HCT116 (cell line): Measurements from ENCODE around the gene ZBTB21. TPM values are rescaled to one million over a fixed set of nuclear protein-coding genes. Genes with fewer than 3 reads are reported as not detected.

ENCODE experiments used
- ATAC-seq: fragments of 200-7000 bp; cut with Tn5 transposase; 2 replicates; pipeline ENCODE4 v1.9.1; 2020; ENCODE audit warnings: mild to moderate bottlenecking, moderate library complexity
- BruUV-seq: library from RNA; stranded (reverse); fragments of 400-500 nt; replicated peaks from 2 replicates; lab custom pipeline; 2021; lab: Mats Ljungman, UMichigan
- CTCF ChIA-PET: fragments of 300-600 bp; sonication (Branson Sonifier 250); formaldehyde crosslinking; loops from one replicate; lab custom pipeline; 2021; ENCODE audit warnings: antibody characterized with exemption; lab: Charles Lee
- POLR2A ChIA-PET: fragments of 300-600, 350-600 bp; sonication (Branson Sonifier 250); formaldehyde crosslinking; loops from one replicate; lab custom pipeline; 2021; ENCODE audit warnings: antibody characterized with exemption; lab: Charles Lee
- RAD21 ChIA-PET, 2 experiments: fragments of 300-600 bp; sonication (Branson Sonifier 250); formaldehyde crosslinking; loops; one replicate each; lab custom pipeline; 2023; ENCODE audit warnings: low total read pairs in 2 of 2; ENCODE audit not compliant: uncharacterized antibody in 2 of 2, unreplicated experiment in 2 of 2, low non-redundant PET in 1 of 2; lab: Charles Lee
- DNase-seq: peaks from one replicate; pipeline ENCODE4 v3.0.0-alpha.2; 2010; ENCODE audit warnings: low read depth, low spot score
- H2AFZ ChIP-seq: fragments of 200-600 bp; shearing (Covaris generic), sonication (generic); 2 replicates; pipeline ENCODE4 v1.6.1; 2017; ENCODE audit warnings: low read depth, mixed run types, mixed read lengths, antibody characterized with exemption, low read length; ENCODE audit not compliant: poor library complexity, severe bottlenecking
- H3K27ac ChIP-seq: 2 replicates; pipeline ENCODE4 v1.5.1; 2012; ENCODE audit warnings: low read depth, low read length
- H3K27me3 ChIP-seq: fragments of 200-600 bp; sonication (generic); 2 replicates; pipeline ENCODE4 v1.6.1; 2016; ENCODE audit warnings: mixed run types, low read length, mixed read lengths; ENCODE audit not compliant: insufficient read depth
- H3K36me3 ChIP-seq, 2 experiments: fragments of 200-500 bp in 1 of 2; fragments of 200-600 bp in 1 of 2; sonication (Bioruptor generic) in 1 of 2; sonication (generic) in 1 of 2; 2 replicates each; pipeline versions ENCODE4 v1.5.1 to v1.6.1; 2014 to 2016; ENCODE audit warnings: low read length in 2 of 2, inconsistent platforms in 1 of 2, mixed read lengths in 1 of 2, mixed run types in 1 of 2; ENCODE audit not compliant: insufficient read depth in 2 of 2, control insufficient read depth in 1 of 2
- H3K4me1 ChIP-seq, 2 experiments: fragments of 200-600 bp in 1 of 2; sonication (generic) in 1 of 2; 2 replicates each; pipeline versions ENCODE4 v1.5.1 to v1.6.1; 2012 to 2017; ENCODE audit warnings: low read length in 2 of 2, inconsistent platforms in 1 of 2, mild to moderate bottlenecking in 1 of 2, mixed read lengths in 1 of 2, mixed run types in 1 of 2, moderate library complexity in 1 of 2; ENCODE audit not compliant: insufficient read depth in 2 of 2, control insufficient read depth in 1 of 2
- H3K4me2 ChIP-seq: fragments of 200-600 bp; sonication (generic); 2 replicates; pipeline ENCODE4 v1.6.1; 2017; ENCODE audit warnings: mixed run types, low read length, mixed read lengths
- H3K4me3 ChIP-seq, 2 experiments: fragments of 200-600 bp in 1 of 2; sonication (generic) in 1 of 2; replicated peaks in 1 of 2; 2 replicates each; pipeline ENCODE4 v1.5.1; 2011 to 2016; ENCODE audit warnings: low read length in 2 of 2, control low read depth in 1 of 2, low read depth in 1 of 2, mild to moderate bottlenecking in 1 of 2, mixed read lengths in 1 of 2, mixed run types in 1 of 2
- H3K79me2 ChIP-seq: fragments of 200-600 bp; sonication (generic); 2 replicates; pipeline ENCODE4 v1.6.1; 2017; ENCODE audit warnings: mild to moderate bottlenecking, mixed run types, low read length, moderate library complexity, mixed read lengths; ENCODE audit not compliant: insufficient read depth
- H3K9ac ChIP-seq: fragments of 200-600 bp; sonication (generic); 2 replicates; pipeline ENCODE4 v1.6.1; 2016; ENCODE audit warnings: low read length, mixed read lengths
- H3K9me2 ChIP-seq: fragments of 200-600 bp; sonication (generic), shearing (Covaris generic); 2 replicates; pipeline ENCODE4 v1.6.1; 2017; ENCODE audit warnings: mixed run types, mild to moderate bottlenecking, moderate library complexity; ENCODE audit not compliant: insufficient read depth
- H3K9me3 ChIP-seq, 2 experiments: fragments of 200-500 bp in 1 of 2; fragments of 200-600 bp in 1 of 2; sonication (Bioruptor generic) in 1 of 2; sonication (generic) in 1 of 2; 2 replicates each; pipeline ENCODE4 v1.6.1; 2014 to 2017; ENCODE audit warnings: low read length in 2 of 2, mixed read lengths in 2 of 2, inconsistent platforms in 1 of 2, low read depth in 1 of 2, mild to moderate bottlenecking in 1 of 2, mixed run types in 1 of 2, moderate library complexity in 1 of 2; ENCODE audit not compliant: control insufficient read depth in 1 of 2, insufficient read depth in 1 of 2
- H4K20me1 ChIP-seq: fragments of 200-600 bp; sonication (generic), shearing (Covaris generic); 2 replicates; pipeline ENCODE4 v1.6.1; 2017; ENCODE audit warnings: mixed run types, mild to moderate bottlenecking, moderate library complexity; ENCODE audit not compliant: insufficient read depth
- CBX3 ChIP-seq: IDR thresholded peaks from 2 replicates; pipeline ENCODE4 v1.6.1; 2012; ENCODE audit warnings: low read depth
- CTCF ChIP-seq, 3 experiments: fragments of 200-600 bp in 1 of 3; sonication (generic) in 1 of 3; IDR thresholded peaks in 2 of 3; conservative IDR thresholded peaks in 1 of 3; 2 replicates each; pipeline ENCODE4 v1.5.1; 2012 to 2017; ENCODE audit warnings: low read depth in 2 of 3, low read length in 2 of 3, antibody characterized with exemption in 1 of 3, borderline replicate concordance in 1 of 3, control low read depth in 1 of 3, mild to moderate bottlenecking in 1 of 3, mixed read lengths in 1 of 3, mixed run types in 1 of 3, moderate library complexity in 1 of 3; ENCODE audit not compliant: insufficient read depth in 1 of 3
- EGR1 ChIP-seq: IDR thresholded peaks from 2 replicates; pipeline ENCODE4 v1.6.1; 2012; ENCODE audit warnings: low read depth
- ELF1 ChIP-seq: IDR thresholded peaks from 2 replicates; pipeline ENCODE4 v1.6.1; 2012; ENCODE audit warnings: low read depth, borderline replicate concordance
- FOSL1 ChIP-seq: IDR thresholded peaks from 2 replicates; pipeline ENCODE4 v1.6.1; 2012; ENCODE audit warnings: low read depth
- JUND ChIP-seq: IDR thresholded peaks from 2 replicates; pipeline ENCODE4 v1.6.1; 2012
- POLR2AphosphoS5 ChIP-seq: IDR thresholded peaks from 2 replicates; pipeline ENCODE4 v1.6.1; 2011; ENCODE audit warnings: mild to moderate bottlenecking, low read depth, low read length, moderate library complexity
- RAD21 ChIP-seq: IDR thresholded peaks from 2 replicates; pipeline ENCODE4 v1.6.1; 2012; ENCODE audit warnings: low read depth, mild to moderate bottlenecking
- REST ChIP-seq: IDR thresholded peaks from 2 replicates; pipeline ENCODE4 v1.6.1; 2012; ENCODE audit warnings: low read depth
- SP1 ChIP-seq: IDR thresholded peaks from 2 replicates; pipeline ENCODE4 v1.6.1; 2012; ENCODE audit warnings: low read depth
- SRF ChIP-seq: IDR thresholded peaks from 2 replicates; pipeline ENCODE4 v1.6.1; 2012; ENCODE audit warnings: low read depth
- TCF7L2 ChIP-seq: IDR thresholded peaks from 2 replicates; pipeline ENCODE4 v1.7.0; 2011; ENCODE audit warnings: borderline replicate concordance, inconsistent platforms; ENCODE audit not compliant: insufficient read depth, insufficient read length; ENCODE audit errors: extremely low read depth
- YY1 ChIP-seq: IDR thresholded peaks from 2 replicates; pipeline ENCODE4 v1.6.1; 2011; ENCODE audit warnings: low read length, low read depth, moderate library complexity, mild to moderate bottlenecking; ENCODE audit not compliant: insufficient replicate concordance; ENCODE audit errors: extremely low read depth
- ZFX ChIP-seq: fragments of 450-650 bp; IDR thresholded peaks from 2 replicates; pipeline ENCODE4 v1.6.1; 2017
- intact Hi-C: fragments of 100-400 bp; cut with micrococcal nuclease; formaldehyde crosslinking; loops from 2 replicates; pipeline ENCODE4 v1.10.0; 2022
- total RNA-seq: library from RNA; stranded (reverse); gene quantifications from one replicate; pipeline ENCODE4 v1.2.1, GENCODE V29; 2021; ENCODE audit not compliant: unreplicated experiment
- TF ChIP-seq, protein P1 (sequence below): IDR thresholded peaks from 2 replicates; pipeline ENCODE4 v1.6.1; 2012

Gene ZBTB21
- total RNA-seq, 1 experiment from 2014 or later, result 28.7 TPM

DNA sequence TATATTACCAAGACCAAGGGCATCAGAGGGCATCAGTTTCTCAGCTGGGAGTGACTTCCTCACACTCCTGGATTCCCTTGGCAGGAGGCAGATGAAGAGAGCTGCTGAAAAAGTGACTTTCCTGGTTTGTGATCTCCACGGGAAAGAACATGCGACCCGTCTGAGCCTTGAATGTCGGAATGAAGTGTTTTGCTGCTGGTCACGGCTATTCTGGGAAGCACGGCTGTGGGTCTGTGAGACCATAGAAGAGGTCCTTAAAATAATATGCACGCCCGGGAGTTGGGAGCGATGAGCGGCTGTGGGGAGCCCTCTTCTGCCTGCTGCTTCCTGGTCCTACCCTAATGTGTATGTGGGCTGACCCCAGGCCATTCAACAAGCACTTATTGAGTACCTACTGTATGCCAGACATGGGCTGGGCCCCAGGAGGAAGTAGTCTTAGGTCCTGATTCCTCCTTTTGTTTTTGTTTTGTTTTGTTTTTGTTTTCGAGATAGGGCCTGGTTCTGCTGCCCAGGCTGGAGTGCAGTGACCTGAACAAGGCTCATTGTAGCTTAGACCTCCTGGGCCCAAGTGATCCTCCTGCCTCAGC is 47.8 kb upstream of the ZBTB21 start:
- DNase-seq, result no peak
- ATAC-seq, result no peak
- ChIA-PET POLR2A (no interaction called here), CTCF (no interaction called here), RAD21 (no interaction called here)
- Histone ChIP-seq H2AFZ (no peak overlapping the region), H3K9me3 (no peaks in the 10 kb centered on the region), H3K79me2 (no peaks in the 10 kb centered on the region), H3K9me2 (no peaks in the 10 kb centered on the region), H3K4me1 (no peaks in the 10 kb centered on the region; a peak in 1 of 4 replicates), H3K9ac (no peak overlapping the region), H3K4me3 (no peak overlapping the region), H3K36me3 (no peaks in the 10 kb centered on the region), H3K27me3 (no peaks in the 10 kb centered on the region), H3K4me2 (no peak overlapping the region), H3K27ac (no peak overlapping the region), H4K20me1 (no peaks in the 10 kb centered on the region)
- intact Hi-C loops, result no loop called here
- TF ChIP-seq, protein P1, sequence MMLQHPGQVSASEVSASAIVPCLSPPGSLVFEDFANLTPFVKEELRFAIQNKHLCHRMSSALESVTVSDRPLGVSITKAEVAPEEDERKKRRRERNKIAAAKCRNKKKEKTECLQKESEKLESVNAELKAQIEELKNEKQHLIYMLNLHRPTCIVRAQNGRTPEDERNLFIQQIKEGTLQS, result no peak
- TF ChIP-seq SP1, result no peak
- BruUV-seq, result no TSS peak

DNA sequence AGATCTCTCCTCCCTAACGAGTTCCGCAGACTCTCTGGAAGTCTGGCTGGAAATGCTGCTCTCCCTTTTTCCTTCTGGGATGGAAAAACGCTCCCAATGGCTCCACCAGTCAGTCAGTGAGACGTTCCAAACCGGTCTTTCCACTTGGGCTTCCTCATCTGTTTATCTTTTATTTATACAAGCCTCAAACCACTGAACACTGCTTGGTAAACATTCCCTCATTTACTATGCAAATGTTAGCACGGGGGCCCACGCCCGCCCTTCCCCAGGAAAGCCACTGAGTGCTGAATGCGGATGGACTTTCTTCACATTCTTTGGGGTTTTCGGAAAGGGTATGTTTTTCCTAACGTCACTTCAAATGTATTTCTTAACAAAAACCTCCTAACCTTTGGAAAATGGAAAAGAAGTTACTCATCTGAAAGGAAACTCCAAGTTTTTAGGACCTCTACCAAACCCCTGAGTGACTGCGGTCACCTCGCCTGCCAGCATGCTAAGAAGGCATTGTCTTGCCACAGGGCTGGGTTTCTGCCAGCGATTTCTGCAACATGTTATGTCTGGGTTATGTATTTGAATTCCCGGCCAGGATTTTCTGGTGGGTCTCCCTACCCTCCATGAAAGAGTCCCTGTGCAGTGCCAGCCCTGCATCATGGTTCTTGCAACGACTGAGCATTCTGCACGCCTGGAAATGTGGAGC is 47.0 kb upstream of the ZBTB21 start:
- Histone ChIP-seq H2AFZ (no peak overlapping the region), H3K9me2 (no peaks in the 10 kb centered on the region), H3K4me3 (no peak overlapping the region), H3K4me1 (no peaks in the 10 kb centered on the region; a peak in 1 of 4 replicates), H3K27me3 (no peaks in the 10 kb centered on the region; the same call in 1 of the 2 replicates), H3K4me2 (no peak overlapping the region), H3K9me3 (no peaks in the 10 kb centered on the region), H3K27ac (no peak overlapping the region), H4K20me1 (no peaks in the 10 kb centered on the region), H3K9ac (no peak overlapping the region), H3K79me2 (no peaks in the 10 kb centered on the region), H3K36me3 (no peaks in the 10 kb centered on the region)
- DNase-seq (no peak), ATAC-seq (no peak)
- no TSS peak for BruUV-seq
- RAD21 ChIA-PET, result no interaction called here
- CTCF ChIA-PET, result no interaction called here
- POLR2A ChIA-PET, result no interaction called here
- intact Hi-C loops, result no loop called here
- TF ChIP-seq CBX3 (no peak), FOSL1 (no peak), SRF (no peak), RAD21 (no peak), YY1 (no peak), EGR1 (no peak), ELF1 (no peak), SP1 (no peak), POLR2AphosphoS5 (no peak), TCF7L2 (no peak), REST (no peak), JUND (no peak), ZFX (no peak), CTCF (IDR thresholded peaks at IDR 0.05 in 2 of 3, conservative IDR thresholded peaks at IDR 0.05 in 1 of 3; ENCODE audit: borderline replicate concordance in 1 of 3, insufficient read depth in 1 of 3, low read depth in 2 of 3, low read length in 2 of 3) (no peak)
